ENCODE data around the gene PEDS1. TPM values are rescaled to one million over a fixed set of nuclear protein-coding genes. Genes with fewer than 3 reads are reported as not detected.

The PEDS1 gene
- total and polyA plus RNA-seq, 4 donors: 4.8 to 19.3 (median 8.6) TPM

DNA sequence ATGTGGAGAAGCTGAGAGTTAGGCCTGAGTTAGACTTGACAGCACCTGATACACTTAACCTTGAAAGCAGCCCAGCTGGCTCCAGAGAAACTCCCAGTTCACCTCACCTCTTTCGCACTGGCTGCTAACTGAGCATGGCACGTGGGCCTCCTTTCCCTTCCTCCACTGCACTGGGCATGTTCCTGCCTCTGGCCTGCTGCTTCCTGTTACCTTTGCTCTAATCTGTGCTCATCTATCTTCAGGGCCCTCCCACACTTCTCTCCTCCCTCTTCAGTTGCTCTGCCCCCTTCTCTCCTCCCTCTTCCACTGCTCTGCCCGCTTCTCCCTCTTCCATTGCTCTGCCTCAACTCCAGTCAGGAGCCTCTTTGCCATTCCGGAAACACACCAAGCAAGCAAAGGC is 26.9 kb downstream of the PEDS1 start:
- H3K9ac ChIP-seq (ENCODE audit: low read depth in 1 of 2, low read length in 2 of 2): peak overlapping the region in 1 of 2 donors; percentile 27
- peak overlapping the region; percentile 64 to 88 for H3K27ac ChIP-seq (ENCODE audit: low read depth in 1 of 2, low read length in 2 of 2)
- no peak overlapping the region for H3K4me3 ChIP-seq (ENCODE audit: low read depth in 1 of 3, low read length in 3 of 3)
- WGBS: 33% methylated on average over 4 of the region's 4 CpGs
- TF ChIP-seq RXRA (IDR thresholded peaks at IDR 0.05): peak; percentile 95 to 97
- peak in 1 of 2 donors; percentile 66 for TF ChIP-seq EGR1 (IDR thresholded peaks at IDR 0.05; ENCODE audit: low read depth in 2 of 2)
- TF ChIP-seq YY1 (IDR thresholded peaks at IDR 0.05): peak; percentile 78
- TF ChIP-seq, protein P1, sequence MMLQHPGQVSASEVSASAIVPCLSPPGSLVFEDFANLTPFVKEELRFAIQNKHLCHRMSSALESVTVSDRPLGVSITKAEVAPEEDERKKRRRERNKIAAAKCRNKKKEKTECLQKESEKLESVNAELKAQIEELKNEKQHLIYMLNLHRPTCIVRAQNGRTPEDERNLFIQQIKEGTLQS (IDR thresholded peaks at IDR 0.05): no peak
- TF ChIP-seq, protein P2, sequence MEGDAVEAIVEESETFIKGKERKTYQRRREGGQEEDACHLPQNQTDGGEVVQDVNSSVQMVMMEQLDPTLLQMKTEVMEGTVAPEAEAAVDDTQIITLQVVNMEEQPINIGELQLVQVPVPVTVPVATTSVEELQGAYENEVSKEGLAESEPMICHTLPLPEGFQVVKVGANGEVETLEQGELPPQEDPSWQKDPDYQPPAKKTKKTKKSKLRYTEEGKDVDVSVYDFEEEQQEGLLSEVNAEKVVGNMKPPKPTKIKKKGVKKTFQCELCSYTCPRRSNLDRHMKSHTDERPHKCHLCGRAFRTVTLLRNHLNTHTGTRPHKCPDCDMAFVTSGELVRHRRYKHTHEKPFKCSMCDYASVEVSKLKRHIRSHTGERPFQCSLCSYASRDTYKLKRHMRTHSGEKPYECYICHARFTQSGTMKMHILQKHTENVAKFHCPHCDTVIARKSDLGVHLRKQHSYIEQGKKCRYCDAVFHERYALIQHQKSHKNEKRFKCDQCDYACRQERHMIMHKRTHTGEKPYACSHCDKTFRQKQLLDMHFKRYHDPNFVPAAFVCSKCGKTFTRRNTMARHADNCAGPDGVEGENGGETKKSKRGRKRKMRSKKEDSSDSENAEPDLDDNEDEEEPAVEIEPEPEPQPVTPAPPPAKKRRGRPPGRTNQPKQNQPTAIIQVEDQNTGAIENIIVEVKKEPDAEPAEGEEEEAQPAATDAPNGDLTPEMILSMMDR (IDR thresholded peaks at IDR 0.05; ENCODE audit: low read depth, low read length, missing input control): no peak
- TF ChIP-seq, protein P3, sequence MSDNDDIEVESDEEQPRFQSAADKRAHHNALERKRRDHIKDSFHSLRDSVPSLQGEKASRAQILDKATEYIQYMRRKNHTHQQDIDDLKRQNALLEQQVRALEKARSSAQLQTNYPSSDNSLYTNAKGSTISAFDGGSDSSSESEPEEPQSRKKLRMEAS (IDR thresholded peaks at IDR 0.05): peak; percentile 98
- peak; percentile 7 for TF ChIP-seq NR2F2 (IDR thresholded peaks at IDR 0.05)
- TF ChIP-seq HNF4A (conservative IDR thresholded peaks at IDR 0.05): peak; percentile 53 to 77
- TF ChIP-seq SP1 (IDR thresholded peaks at IDR 0.05): peak; percentile 92
- TF ChIP-seq, protein P4, sequence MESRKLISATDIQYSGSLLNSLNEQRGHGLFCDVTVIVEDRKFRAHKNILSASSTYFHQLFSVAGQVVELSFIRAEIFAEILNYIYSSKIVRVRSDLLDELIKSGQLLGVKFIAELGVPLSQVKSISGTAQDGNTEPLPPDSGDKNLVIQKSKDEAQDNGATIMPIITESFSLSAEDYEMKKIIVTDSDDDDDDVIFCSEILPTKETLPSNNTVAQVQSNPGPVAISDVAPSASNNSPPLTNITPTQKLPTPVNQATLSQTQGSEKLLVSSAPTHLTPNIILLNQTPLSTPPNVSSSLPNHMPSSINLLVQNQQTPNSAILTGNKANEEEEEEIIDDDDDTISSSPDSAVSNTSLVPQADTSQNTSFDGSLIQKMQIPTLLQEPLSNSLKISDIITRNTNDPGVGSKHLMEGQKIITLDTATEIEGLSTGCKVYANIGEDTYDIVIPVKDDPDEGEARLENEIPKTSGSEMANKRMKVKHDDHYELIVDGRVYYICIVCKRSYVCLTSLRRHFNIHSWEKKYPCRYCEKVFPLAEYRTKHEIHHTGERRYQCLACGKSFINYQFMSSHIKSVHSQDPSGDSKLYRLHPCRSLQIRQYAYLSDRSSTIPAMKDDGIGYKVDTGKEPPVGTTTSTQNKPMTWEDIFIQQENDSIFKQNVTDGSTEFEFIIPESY (IDR thresholded peaks at IDR 0.05): no peak
- TF ChIP-seq RAD21 (IDR thresholded peaks at IDR 0.05): peak in 1 of 2 donors; percentile 53
- no peak for TF ChIP-seq HNF4G (IDR thresholded peaks at IDR 0.05)
- peak in 1 of 2 donors; percentile 76 for TF ChIP-seq JUND (IDR thresholded peaks at IDR 0.05)
- peak in 1 of 2 donors; percentile 86 for TF ChIP-seq GABPA (IDR thresholded peaks at IDR 0.05 in 1 of 2, conservative IDR thresholded peaks at IDR 0.05 in 1 of 2)
- TF ChIP-seq FOXA2 (IDR thresholded peaks at IDR 0.05): peak; percentile 58
- TF ChIP-seq, protein P5, sequence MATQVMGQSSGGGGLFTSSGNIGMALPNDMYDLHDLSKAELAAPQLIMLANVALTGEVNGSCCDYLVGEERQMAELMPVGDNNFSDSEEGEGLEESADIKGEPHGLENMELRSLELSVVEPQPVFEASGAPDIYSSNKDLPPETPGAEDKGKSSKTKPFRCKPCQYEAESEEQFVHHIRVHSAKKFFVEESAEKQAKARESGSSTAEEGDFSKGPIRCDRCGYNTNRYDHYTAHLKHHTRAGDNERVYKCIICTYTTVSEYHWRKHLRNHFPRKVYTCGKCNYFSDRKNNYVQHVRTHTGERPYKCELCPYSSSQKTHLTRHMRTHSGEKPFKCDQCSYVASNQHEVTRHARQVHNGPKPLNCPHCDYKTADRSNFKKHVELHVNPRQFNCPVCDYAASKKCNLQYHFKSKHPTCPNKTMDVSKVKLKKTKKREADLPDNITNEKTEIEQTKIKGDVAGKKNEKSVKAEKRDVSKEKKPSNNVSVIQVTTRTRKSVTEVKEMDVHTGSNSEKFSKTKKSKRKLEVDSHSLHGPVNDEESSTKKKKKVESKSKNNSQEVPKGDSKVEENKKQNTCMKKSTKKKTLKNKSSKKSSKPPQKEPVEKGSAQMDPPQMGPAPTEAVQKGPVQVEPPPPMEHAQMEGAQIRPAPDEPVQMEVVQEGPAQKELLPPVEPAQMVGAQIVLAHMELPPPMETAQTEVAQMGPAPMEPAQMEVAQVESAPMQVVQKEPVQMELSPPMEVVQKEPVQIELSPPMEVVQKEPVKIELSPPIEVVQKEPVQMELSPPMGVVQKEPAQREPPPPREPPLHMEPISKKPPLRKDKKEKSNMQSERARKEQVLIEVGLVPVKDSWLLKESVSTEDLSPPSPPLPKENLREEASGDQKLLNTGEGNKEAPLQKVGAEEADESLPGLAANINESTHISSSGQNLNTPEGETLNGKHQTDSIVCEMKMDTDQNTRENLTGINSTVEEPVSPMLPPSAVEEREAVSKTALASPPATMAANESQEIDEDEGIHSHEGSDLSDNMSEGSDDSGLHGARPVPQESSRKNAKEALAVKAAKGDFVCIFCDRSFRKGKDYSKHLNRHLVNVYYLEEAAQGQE (IDR thresholded peaks at IDR 0.05): peak; percentile 37
- no peak for TF ChIP-seq FOXA1 (IDR thresholded peaks at IDR 0.05)
- TF ChIP-seq TAF1 (conservative IDR thresholded peaks at IDR 0.05): no peak
- DNase-seq (ENCODE audit: low spot score): no peak
- peaks cover 5 to 20% (median 17%) of the 10 kb centered on the region in 4 donors for H3K36me3 ChIP-seq (ENCODE audit: control insufficient read depth in 4 of 4, insufficient read depth in 3 of 4, low read depth in 1 of 4, low read length in 3 of 4)
- no peaks in the 10 kb centered on the region for H3K27me3 ChIP-seq (ENCODE audit: control insufficient read depth in 4 of 4, insufficient read depth in 4 of 4, low read length in 3 of 4)
- H3K9me3 ChIP-seq (ENCODE audit: control insufficient read depth in 4 of 4, low read length in 3 of 4): no peaks in the 10 kb centered on the region
- peaks cover 9 to 38% (median 24%) of the 10 kb centered on the region in 4 donors for H3K4me1 ChIP-seq (ENCODE audit: control insufficient read depth in 4 of 4, insufficient read depth in 4 of 4, low read length in 3 of 4)
